GOT3 (cell line): Measurements from ENCODE around the gene GOLIM4.
"Not testable (repeated sequence)": the region's sequence is repeated elsewhere in the genome, so short reads cannot be mapped to it uniquely, and the experiment has no call there.

Experiments used
- DNase-seq: peaks from one replicate; lab custom pipeline; 2025; ENCODE audit warnings: mixed read lengths; lab: John Stamatoyannopoulos, UW

The GOLIM4 gene

DNA sequence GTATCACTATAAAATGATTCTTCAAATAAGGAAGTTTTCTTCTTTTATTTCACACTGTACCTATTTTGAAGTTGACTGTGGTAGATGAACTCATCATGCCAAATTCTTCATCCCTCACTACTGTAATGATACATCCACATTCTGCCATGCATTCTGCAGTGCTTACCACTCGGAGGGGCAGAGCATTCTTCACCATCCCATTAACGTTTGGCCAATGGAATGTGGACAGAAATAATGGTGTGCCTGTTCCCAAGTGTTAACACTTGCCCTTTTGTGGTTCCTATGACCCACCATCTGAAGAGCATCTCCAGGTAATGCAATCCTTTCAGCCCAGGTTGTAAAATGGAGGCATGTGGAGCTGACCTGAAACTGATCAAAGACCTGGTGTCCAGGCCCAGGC lies 18.6 kb downstream of the GOLIM4 start:
- DNase-seq, result no peak

DNA sequence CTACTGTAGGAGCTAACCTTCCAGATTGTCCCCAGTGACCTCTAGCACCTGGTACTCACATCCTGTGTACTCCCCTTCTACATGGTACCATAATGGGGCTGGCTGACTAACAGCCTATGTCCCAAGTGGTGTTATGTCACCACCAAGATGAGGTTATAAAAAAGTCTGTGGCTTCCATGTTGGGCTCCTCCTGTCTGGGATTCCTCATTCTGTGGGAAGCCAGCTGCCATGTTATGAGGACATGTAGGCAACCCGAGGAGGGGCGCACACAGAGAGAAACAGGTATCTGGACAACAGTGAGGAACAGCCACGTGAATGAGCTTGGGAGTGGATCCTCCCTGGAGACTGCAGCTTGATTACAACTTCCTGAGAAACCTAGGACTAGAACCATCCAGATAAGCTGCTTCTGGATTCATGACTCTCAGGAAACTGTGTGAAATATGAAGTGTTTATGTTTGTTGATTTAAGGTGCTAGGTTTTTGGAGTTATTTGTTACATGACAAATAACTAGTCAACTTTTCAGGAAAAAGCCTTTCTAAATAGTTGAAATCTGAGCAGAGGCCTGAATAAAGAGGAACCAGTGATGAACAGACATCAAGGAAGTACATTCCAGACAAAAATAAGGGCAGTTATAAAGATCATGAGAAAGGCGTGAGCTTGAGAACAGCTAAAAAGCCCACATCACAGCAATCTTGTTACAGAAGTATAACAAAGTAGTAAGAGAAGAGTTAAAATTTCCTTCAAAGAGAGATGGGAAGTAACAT lies 21.7 kb downstream of the GOLIM4 start:
- no peak for DNase-seq

- DNase-seq, result no peak
Observed at GRCh38 chr3:168072323-168072650, 23.4 kb downstream of the GOLIM4 start.

- DNase-seq, result no peak
Observed at GRCh38 chr3:168071591-168072322, 24.0 kb downstream of the GOLIM4 start.

DNA sequence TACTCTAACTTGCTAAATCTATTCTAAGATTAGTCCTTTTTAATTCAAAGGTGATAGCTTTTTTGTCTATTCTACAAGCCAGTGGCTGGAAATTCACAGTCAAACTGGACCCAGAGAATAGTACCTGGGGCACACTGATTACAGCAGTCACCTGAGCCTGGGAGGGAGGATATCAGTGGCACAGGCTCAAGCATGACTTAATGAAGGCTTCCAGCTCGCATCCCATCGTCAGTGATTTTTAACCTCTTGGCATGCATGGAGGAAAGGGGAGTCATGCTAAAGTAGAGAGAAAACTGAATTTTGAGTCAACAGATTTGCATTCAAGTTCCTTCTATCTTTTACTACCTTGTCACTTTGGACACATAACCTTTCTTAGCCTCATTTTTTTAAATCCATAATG lies 24.8 kb downstream of the GOLIM4 start:
- DNase-seq, result no peak

- DNase-seq, result no peak
Observed at GRCh38 chr3:168068346-168068745, 27.4 kb downstream of the GOLIM4 start.

DNA sequence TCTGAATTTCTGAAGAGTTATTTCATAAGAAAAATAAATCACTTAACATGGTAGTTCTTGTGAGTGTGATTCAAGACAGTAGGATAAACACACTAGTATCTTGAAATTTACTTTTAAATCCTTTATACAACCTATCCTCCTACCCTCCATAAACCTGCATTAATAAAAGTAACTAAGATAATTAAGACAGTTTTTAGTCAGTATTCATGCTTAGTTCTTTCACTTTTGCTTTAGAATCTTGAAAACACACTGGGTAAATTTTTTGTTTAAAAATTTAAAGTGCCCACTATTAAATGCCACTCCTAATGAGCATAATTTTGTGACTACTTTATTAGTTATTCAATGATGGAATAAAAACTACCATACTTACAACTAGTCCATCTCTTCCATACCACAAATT lies 28.8 kb downstream of the GOLIM4 start:
- no peak for DNase-seq

- DNase-seq, result no peak
Observed at GRCh38 chr3:168065569-168065968, 30.2 kb downstream of the GOLIM4 start.

- no peak for DNase-seq
Observed at GRCh38 chr3:168063122-168063521, 32.6 kb downstream of the GOLIM4 start.

GRCh38 chr3:168062679-168063078 lies 33.0 kb downstream of the GOLIM4 start:
- no peak for DNase-seq

- DNase-seq, result no peak
Observed at GRCh38 chr3:168061332-168061996, 34.3 kb downstream of the GOLIM4 start.

- no peak for DNase-seq
Observed at GRCh38 chr3:168060317-168060716, 35.4 kb downstream of the GOLIM4 start.

- no peak for DNase-seq
Observed at GRCh38 chr3:168058481-168058880, 37.2 kb downstream of the GOLIM4 start.

- DNase-seq, result not testable (repeated sequence)
Observed at GRCh38 chr3:168056398-168057230, 39.1 kb downstream of the GOLIM4 start.

DNA sequence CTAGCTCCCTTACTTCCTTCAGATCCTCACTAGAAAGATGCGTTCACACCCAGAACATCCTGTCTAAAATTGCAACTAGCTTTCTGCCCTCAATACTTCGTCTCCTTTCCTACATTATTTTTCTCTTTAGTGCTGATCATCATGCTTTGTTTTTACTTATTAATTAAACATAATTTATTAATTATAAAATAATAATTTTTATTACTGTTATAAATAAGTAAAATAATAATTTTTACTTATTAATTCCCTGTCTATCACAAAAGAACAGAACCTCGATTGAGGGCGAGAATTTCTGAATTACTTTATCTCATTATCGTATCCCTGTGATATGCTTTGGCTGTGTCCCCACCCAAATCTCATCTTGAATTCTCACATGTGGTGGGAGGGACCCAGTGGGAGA lies 41.3 kb downstream of the GOLIM4 start:
- DNase-seq, result no peak

DNA sequence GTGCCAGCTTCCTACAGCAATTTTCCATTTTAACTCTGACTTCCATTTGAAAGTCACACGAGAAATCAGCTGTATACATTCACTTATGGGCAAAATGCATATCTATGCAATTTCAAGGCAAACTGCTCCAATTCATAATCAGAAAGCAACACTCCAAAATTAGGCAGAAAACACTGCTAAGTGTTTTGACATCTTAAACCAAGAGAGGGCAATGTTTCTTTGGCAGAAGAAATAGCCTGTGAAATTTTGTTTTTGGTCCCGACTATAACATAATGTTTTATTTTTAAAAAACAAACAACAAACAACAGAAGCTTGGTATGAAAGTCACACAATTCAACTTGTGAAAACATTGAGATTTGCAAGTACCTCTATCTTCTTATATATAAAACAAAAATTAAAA lies 42.6 kb downstream of the GOLIM4 start:
- DNase-seq, result no peak

DNA sequence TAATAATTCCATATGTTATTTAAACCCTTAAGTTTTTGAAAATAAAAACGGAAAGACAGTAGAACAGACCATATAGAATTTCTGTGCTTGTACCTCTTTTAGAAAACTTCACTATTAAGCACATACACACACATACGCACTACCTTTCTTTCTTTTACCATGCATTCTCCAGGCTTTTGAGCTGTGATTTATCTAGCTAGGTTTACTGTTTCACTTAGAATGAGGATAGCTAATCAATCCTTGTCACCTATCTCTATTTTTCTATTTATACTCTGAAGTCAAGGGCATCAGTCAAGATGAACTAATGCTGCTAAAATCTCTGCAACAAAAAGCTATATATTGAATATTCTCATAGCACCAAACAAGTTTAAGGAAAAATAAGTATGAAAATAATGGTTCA lies 43.2 kb downstream of the GOLIM4 start:
- no peak for DNase-seq

DNA sequence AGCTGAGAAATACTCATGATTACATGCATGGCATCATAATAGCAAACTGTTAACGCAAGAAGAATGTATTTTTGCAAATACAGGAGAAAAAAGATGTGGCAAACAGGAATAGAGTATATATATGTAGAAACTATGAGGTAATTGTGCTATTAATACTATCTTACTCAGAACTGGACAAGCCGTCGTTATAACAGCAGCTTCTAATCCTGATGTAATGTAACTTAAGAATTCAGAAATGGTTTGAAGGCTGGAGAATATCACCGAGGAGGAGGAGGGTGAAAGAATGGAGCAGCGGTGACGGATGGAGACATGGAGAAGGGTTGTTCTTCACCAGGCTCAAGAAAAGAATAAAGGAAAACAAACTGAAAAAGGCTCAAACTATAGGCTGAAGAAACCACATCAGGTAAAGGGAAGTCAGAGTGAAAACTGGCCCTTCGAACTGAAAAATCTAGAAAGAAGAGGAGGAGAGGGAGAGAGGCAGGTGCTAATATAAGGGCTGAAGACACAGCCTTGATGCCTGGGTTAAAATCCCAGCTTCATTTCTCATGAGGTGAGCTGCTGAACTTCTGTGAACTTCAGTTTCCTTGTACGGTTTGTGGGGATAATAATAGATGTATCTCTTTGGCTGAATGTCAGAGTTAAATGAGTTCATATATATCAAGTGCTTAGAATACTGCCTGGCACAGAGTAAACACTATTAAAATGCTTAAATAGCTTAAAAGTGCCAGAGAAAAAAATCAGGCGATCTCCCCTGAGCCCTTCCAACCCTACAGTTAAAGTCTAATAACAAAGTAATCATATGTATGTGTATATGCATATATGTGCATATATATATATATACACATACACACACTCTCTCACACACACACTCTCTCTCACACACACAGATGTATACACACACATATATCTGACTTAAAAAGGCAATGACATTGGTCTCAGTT lies 43.9 kb downstream of the GOLIM4 start:
- no peak for DNase-seq

GRCh38 chr3:168051070-168051469 lies 44.7 kb downstream of the GOLIM4 start:
- DNase-seq, result no peak

DNA sequence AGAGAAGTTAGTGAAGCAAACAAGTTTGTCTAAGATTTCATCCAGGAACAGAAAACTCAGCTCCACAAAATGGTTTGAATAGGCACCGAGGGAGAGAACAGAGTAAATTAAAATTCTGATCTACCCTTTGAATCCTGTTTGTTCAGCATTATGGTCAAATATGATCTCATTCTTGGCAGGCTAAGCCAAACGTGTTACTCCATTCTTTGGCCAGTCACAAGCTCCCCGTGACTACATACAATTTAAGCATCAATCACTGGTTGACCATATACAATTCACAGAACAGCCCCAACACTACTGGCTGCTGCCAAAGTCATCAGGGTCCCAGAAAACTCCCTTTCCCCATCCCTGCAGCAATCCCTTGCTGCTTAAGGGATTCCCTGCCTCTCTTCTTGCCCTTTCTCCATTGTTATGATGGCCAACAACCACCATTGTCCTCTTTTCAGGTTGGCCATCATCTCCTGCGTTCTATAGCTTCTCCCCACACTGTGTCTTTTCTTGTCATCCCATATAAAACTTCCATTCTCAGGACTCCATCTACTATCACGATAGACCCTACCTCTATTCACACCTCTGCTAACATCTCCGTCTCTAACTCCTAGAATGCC lies 46.3 kb downstream of the GOLIM4 start:
- DNase-seq, result no peak
